ENCODE measurements around the gene TBX15.

- TF ChIP-seq CTCF (IDR thresholded peaks at IDR 0.05; ENCODE audit: insufficient read depth, low read depth, low read length), result no peak
- TF ChIP-seq EZH2 (IDR thresholded peaks at IDR 0.05; ENCODE audit: insufficient read depth, low read length), result no peak
Observed at GRCh38 chr1:118948351-118948750, 39.8 kb downstream of the TBX15 start.

Data from astrocyte (in vitro differentiated cells and primary cell).